Type B pancreatic cell (in vitro differentiated cells): Measurements from ENCODE around the gene P2RY8. TPM values are rescaled to one million over a fixed set of nuclear protein-coding genes. Genes with fewer than 3 reads are reported as not detected.

Source experiments
- DNase-seq: peaks from one replicate; pipeline ENCODE4 v3.0.0; 2021; ENCODE audit warnings: mixed read lengths; ENCODE audit not compliant: unreplicated experiment; ENCODE audit errors: extremely low spot score
- H3K27ac Mint-ChIP-seq: 2 replicates; pipeline ENCODE4 v1.8.0; 2021; ENCODE audit warnings: mild to moderate bottlenecking, mixed read lengths
- H3K27me3 Mint-ChIP-seq: 2 replicates; pipeline ENCODE4 v1.8.0; 2021; ENCODE audit warnings: mixed read lengths
- H3K36me3 Mint-ChIP-seq: 2 replicates; pipeline ENCODE4 v1.8.0; 2021; ENCODE audit warnings: mixed read lengths
- H3K4me1 Mint-ChIP-seq: one replicate; pipeline ENCODE4 v1.8.0; 2021; ENCODE audit warnings: mixed read lengths; ENCODE audit not compliant: unreplicated experiment
- H3K4me3 Mint-ChIP-seq: 2 replicates; pipeline ENCODE4 v1.8.0; 2021; ENCODE audit warnings: mild to moderate bottlenecking, mixed read lengths
- H3K9me3 Mint-ChIP-seq: 2 replicates; pipeline ENCODE4 v1.8.0; 2021; ENCODE audit warnings: mixed read lengths
- CTCF ChIP-seq: fragments of 200-600 bp; sonication (generic); conservative IDR thresholded peaks from 2 replicates; pipeline ENCODE4 v1.5.0; 2021; ENCODE audit warnings: antibody characterized with exemption, mild to moderate bottlenecking
- total RNA-seq: library from RNA; stranded (reverse); gene quantifications from 2 replicates; pipeline ENCODE4 v1.2.1, GENCODE V29; 2021; ENCODE audit warnings: low replicate concordance

The P2RY8 gene
- total RNA-seq, 1 donor from 2014 or later: not detected

- H3K9me3 Mint-ChIP-seq: no peaks in the 10 kb centered on the region
- H3K4me1 Mint-ChIP-seq: no peaks in the 10 kb centered on the region
- H3K4me3 Mint-ChIP-seq: no peak overlapping the region
- no peak for DNase-seq
- peaks cover 42% of the 10 kb centered on the region for H3K36me3 Mint-ChIP-seq
- TF ChIP-seq CTCF: no peak
- H3K27me3 Mint-ChIP-seq: no peaks in the 10 kb centered on the region
- no peak overlapping the region for H3K27ac Mint-ChIP-seq
These were observed 111.6 kb downstream of the P2RY8 start for GRCh38 chrX:1425381-1425780.

- no peak for TF ChIP-seq CTCF
- no peak overlapping the region for H3K4me3 Mint-ChIP-seq
- DNase-seq: no peak
- no peaks in the 10 kb centered on the region for H3K9me3 Mint-ChIP-seq
- H3K27ac Mint-ChIP-seq: no peak overlapping the region
- peaks cover 48% of the 10 kb centered on the region for H3K36me3 Mint-ChIP-seq
- H3K4me1 Mint-ChIP-seq: no peaks in the 10 kb centered on the region
- H3K27me3 Mint-ChIP-seq: no peaks in the 10 kb centered on the region
These were observed 112.7 kb downstream of the P2RY8 start for GRCh38 chrX:1424147-1424851.

GRCh38 chrX:1423215-1423614 lies 113.8 kb downstream of the P2RY8 start:
- H3K36me3 Mint-ChIP-seq: peaks cover 48% of the 10 kb centered on the region

GRCh38 chrX:1422135-1422465 lies 114.9 kb downstream of the P2RY8 start:
- Mint-ChIP-seq H3K4me3 (no peak overlapping the region), H3K27me3 (no peaks in the 10 kb centered on the region), H3K4me1 (no peaks in the 10 kb centered on the region), H3K9me3 (no peaks in the 10 kb centered on the region), H3K36me3 (peaks cover 44% of the 10 kb centered on the region), H3K27ac (no peak overlapping the region)
- TF ChIP-seq CTCF: no peak
- DNase-seq: no peak

More at GRCh38 chrX:1423215-1423614, 113.8 kb downstream of the P2RY8 start:
- DNase-seq: no peak
- no peak overlapping the region for H3K4me3 Mint-ChIP-seq
- no peaks in the 10 kb centered on the region for H3K9me3 Mint-ChIP-seq
- H3K27ac Mint-ChIP-seq: no peak overlapping the region
- H3K4me1 Mint-ChIP-seq: no peaks in the 10 kb centered on the region
- TF ChIP-seq CTCF: no peak
- no peaks in the 10 kb centered on the region for H3K27me3 Mint-ChIP-seq

GRCh38 chrX:1421433-1422134 lies 115.4 kb downstream of the P2RY8 start:
- DNase-seq: no peak
- H3K27me3 Mint-ChIP-seq: no peaks in the 10 kb centered on the region
- no peak for TF ChIP-seq CTCF
- no peak overlapping the region for H3K27ac Mint-ChIP-seq
- no peaks in the 10 kb centered on the region for H3K9me3 Mint-ChIP-seq
- peaks cover 42% of the 10 kb centered on the region for H3K36me3 Mint-ChIP-seq
- no peak overlapping the region for H3K4me3 Mint-ChIP-seq
- no peaks in the 10 kb centered on the region for H3K4me1 Mint-ChIP-seq
